ENCODE measurements around the gene CCDC137.

GRCh38 chr17:81656835-81657234 is 9.7 kb upstream of the CCDC137 start:
- TF ChIP-seq CTCF (conservative IDR thresholded peaks at IDR 0.05; ENCODE audit: low read depth, low read length) = no peak
- no peak for TF ChIP-seq EZH2phosphoT487 (IDR thresholded peaks at IDR 0.05; ENCODE audit: borderline replicate concordance, low read length)
